GM04504 (cell line): ENCODE measurements around the gene LRPPRC.

Source experiments
- DNase-seq: peaks from one replicate; pipeline ENCODE4 v3.0.0-alpha.2; 2012; ENCODE audit warnings: low read depth

The LRPPRC gene

GRCh38 chr2:43854671-43855070 lies 141.1 kb downstream of the LRPPRC start:
- DNase-seq: no peak

- no peak for DNase-seq
Measured at GRCh38 chr2:43853141-43854081, 142.4 kb downstream of the LRPPRC start.

GRCh38 chr2:43852196-43852730 lies 143.5 kb downstream of the LRPPRC start:
- no peak for DNase-seq

DNA sequence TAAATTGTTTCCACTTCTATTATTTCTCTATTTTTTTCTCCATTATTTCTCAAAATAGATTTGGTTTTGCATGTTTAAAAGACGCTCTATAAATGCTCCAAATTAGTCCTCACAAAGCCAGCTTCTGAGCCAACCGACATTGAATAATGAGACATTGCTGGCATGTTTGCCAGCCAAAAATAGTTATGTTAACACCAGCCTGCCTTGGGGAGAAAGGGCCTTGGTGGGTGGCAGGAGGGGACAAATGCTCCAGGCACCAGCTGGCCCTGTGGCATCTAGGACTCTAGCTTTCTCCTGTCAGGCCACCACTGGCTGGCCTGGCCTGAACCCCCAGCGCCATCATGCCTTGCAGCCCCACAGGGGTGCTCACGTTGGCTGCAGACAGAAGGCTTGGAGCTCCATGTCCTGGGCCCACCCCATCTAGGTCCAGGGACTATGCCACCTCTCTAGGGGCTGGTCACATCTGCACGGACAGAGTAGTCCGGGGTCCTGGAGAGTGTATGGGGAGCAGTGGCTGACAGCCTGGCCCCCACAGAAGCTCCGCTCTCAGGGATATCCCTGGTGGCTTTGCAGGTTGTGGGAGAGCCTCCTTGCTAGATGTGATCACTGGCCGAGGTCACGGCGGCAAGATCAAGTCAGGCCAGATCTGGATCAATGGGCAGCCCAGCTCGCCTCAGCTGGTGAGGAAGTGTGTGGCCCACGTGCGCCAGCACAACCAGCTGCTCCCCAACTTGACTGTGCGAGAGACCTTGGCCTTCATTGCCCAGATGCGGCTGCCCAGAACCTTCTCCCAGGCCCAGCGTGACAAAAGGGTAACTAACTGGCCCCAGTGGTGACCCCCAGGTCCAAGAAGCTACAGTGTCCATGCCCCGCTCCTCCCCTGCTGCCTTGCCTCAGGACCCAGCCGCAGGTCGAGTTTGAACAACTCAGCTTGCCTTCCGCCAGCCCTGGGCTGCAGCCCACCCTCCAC lies 144.5 kb downstream of the LRPPRC start:
- no peak for DNase-seq

- no peak for DNase-seq
Measured at GRCh38 chr2:43848214-43848613, 147.6 kb downstream of the LRPPRC start.

- no peak for DNase-seq
Measured at GRCh38 chr2:43846140-43846793, 149.5 kb downstream of the LRPPRC start.

- no peak for DNase-seq
Measured at GRCh38 chr2:43845181-43845580, 150.6 kb downstream of the LRPPRC start.

GRCh38 chr2:43842866-43843226 lies 152.9 kb downstream of the LRPPRC start:
- DNase-seq: no peak

GRCh38 chr2:43841949-43842865 lies 153.6 kb downstream of the LRPPRC start:
- no peak for DNase-seq

- DNase-seq: no peak
Measured at GRCh38 chr2:43840965-43841364, 154.8 kb downstream of the LRPPRC start.

DNA sequence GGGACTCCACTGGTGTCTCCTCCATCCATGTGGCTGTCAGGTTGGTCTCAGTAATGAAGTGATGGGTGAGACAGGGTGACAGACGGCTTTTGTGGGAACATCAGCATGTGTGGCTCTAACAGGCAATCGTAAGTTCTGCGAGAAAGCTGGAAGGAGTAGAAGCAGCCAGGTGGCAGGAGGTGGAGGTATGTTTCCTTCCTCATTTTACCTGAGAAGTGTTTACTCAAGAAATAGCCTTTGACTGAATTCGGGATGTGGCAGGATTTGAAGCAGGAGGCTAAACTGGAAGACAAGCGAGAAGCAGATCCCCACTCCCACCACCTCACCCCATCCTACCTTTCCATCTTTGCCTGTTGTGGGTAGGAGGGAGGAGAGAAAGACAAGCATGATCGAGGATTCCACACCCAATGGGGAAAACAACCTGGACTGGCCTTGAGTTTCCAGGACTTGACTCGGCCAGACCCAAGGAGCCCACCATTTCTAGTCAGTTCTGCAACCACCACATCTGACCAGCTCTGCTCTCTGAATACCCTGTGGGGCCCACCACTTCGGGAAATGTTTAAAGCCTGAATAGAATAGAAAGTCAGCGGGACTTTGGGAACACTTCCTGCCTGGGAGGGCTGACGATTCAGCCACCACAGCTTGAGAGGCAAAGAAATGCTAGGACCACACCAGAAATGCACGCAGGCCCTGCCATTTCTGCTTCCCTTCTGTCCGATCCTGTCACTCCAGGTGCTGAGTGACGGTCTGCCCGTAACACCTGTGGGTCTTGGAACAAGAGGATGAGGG lies 155.8 kb downstream of the LRPPRC start:
- no peak for DNase-seq

DNA sequence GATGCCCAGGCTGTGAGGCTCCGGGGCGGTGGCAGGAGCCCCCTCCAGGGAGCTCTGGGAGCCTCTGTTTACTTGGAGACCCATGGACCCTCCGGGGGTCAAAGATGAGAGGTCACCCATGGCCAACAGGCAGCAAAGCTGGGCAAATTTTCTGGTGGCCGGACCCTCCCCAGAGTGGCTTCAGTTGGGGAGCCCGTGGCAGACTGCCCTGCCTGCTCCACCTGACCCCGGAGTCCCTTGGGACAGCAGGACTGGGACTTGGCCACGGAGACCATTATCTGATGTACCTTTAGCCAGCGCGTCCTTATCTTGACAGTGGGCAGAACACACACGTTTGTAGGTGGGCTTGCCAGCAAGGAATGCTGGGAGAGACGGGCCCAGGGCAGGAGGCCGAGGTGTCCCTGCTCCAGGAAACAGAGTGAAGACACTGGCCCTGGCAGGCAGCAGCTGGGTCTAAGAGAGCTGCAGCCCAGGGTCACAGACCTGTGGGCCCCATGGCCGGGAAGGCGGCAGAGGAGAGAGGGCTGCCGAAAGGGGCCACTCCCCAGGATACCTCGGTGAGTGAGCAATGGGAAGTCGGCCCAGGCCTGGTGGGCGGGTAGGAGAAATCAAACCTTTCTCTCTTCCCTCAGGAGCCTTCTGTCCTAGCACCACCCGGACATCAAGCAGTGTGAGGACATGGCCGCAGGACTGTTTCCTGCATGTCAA lies 157.1 kb downstream of the LRPPRC start, which contains the start of the genes ABCG5 and ABCG8:
Gene ABCG5 (minus strand): TSS at position 280 of the 708 bp plus-strand sequence. CDS start 160 bp downstream, at position 120.
Gene ABCG8 (plus strand): TSS at position 412 of the 708 bp plus-strand sequence. CDS start 83 bp downstream, at position 495.
- DNase-seq: no peak

DNA sequence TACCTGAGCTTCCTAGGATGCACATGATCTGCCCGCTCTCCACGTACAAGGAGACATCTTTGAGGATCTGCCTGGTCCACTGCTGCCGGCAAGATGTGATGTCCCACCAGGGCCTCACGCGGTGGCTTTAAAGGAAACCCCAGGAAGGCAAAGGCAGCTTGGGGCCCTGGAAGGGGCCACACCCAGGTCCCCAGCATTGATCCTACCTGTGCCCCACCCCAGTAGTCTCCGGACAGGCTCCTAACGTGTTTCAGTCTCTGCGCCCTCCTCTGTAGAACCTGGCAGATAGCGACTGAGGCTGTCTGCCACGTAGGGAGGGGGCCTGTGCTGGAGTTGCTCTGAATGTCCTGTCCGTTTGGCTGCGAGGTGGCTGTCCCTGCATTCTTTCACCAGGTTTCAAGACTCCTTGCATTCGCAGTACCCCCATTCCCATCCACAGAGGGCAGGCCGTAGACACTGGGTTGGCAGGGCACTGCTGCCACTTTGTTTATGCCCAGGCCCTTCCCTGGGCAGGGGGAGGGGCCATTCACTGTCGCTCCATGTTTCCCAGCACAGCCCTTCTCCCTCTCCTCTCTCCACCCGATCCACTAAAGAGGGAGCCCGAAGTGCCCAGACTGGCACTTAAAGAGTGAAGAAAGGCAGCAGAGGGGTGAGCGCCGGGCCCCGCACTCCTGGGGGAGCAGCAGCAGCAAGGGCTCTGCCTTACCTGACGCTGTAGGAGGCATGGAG lies 157.8 kb downstream of the LRPPRC start:
- no peak for DNase-seq

GRCh38 chr2:43837033-43837432 lies 158.8 kb downstream of the LRPPRC start:
- no peak for DNase-seq
